ENCODE measurements around the gene TIAL1.

DNA sequence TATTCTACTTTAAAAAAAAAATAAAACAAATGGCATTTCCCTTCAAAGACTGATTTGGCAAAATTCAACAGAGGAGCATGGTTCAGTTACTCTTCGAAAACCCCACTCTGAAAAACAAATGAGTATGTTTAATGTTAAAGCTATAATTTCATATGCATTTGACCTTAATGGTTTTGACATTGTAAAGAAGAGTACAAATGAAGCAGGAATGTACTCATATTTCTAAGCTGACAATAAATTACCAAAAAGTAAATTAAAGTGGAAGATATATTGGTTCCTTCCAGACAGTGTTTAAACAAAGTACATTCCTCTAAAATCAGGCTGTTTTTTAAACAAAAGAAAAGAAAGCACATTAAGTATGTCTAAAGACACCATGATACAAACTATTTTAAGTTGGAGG is 70.6 kb downstream of the TIAL1 start:
- TF ChIP-seq, protein P1, sequence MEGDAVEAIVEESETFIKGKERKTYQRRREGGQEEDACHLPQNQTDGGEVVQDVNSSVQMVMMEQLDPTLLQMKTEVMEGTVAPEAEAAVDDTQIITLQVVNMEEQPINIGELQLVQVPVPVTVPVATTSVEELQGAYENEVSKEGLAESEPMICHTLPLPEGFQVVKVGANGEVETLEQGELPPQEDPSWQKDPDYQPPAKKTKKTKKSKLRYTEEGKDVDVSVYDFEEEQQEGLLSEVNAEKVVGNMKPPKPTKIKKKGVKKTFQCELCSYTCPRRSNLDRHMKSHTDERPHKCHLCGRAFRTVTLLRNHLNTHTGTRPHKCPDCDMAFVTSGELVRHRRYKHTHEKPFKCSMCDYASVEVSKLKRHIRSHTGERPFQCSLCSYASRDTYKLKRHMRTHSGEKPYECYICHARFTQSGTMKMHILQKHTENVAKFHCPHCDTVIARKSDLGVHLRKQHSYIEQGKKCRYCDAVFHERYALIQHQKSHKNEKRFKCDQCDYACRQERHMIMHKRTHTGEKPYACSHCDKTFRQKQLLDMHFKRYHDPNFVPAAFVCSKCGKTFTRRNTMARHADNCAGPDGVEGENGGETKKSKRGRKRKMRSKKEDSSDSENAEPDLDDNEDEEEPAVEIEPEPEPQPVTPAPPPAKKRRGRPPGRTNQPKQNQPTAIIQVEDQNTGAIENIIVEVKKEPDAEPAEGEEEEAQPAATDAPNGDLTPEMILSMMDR (conservative IDR thresholded peaks at IDR 0.05), result no peak
- TF ChIP-seq ZFX (IDR thresholded peaks at IDR 0.05), result no peak

All from C4-2B (cell line).